Sigmoid colon (tissue), 4 donors: Measurements from ENCODE around the gene SCML2.

Experiments
- CTCF ChIP-seq, 4 experiments: fragments of 450-650 bp in 3 of 4; fragments of 200-600 bp in 1 of 4; IDR thresholded peaks; one replicate each; pipeline ENCODE4 v1.5.1; 2016 to 2019; ENCODE audit warnings: antibody characterized with exemption in 4 of 4, mild to moderate bottlenecking in 3 of 4, moderate library complexity in 2 of 4
- EP300 ChIP-seq, 4 donors: sonication (generic); formaldehyde crosslinking; IDR thresholded peaks; one replicate each; pipeline ENCODE4 v1.6.1; 2017; ENCODE audit warnings: antibody characterized with exemption in 4 of 4
- POLR2A ChIP-seq, 2 donors: fragments of 450-650 bp; IDR thresholded peaks; one replicate each; pipeline ENCODE4 v1.6.1; 2016; ENCODE audit warnings: antibody characterized with exemption in 2 of 2, mild to moderate bottlenecking in 2 of 2, moderate library complexity in 2 of 2
- POLR2AphosphoS5 ChIP-seq, 4 donors: sonication (generic); formaldehyde crosslinking; IDR thresholded peaks; one replicate each; pipeline ENCODE4 v1.6.1; 2017; ENCODE audit warnings: antibody characterized with exemption in 4 of 4

GRCh38 chrX:18351784-18352183 lies 2.7 kb downstream of the SCML2 start:
- TF ChIP-seq CTCF (IDR thresholded peaks at IDR 0.05) (no peak), POLR2A (IDR thresholded peaks at IDR 0.05) (no peak), POLR2AphosphoS5 (IDR thresholded peaks at IDR 0.05) (no peak), EP300 (IDR thresholded peaks at IDR 0.05) (no peak)
